Glutamatergic neuron (in vitro differentiated cells): ENCODE results near the gene PLPP3. TPM values are rescaled to one million over a fixed set of nuclear protein-coding genes. Genes with fewer than 3 reads are reported as not detected.

Experiments used
- DNase-seq: peaks from one replicate; pipeline ENCODE4 v3.0.0; 2022
- H3K27ac Mint-ChIP-seq: one replicate; pipeline ENCODE4 v1.8.0; 2020; ENCODE audit warnings: mild to moderate bottlenecking, mixed read lengths, inconsistent platforms; ENCODE audit not compliant: unreplicated experiment
- H3K27me3 Mint-ChIP-seq: one replicate; pipeline ENCODE4 v1.8.0; 2020; ENCODE audit warnings: mild to moderate bottlenecking, moderate library complexity, mixed read lengths, inconsistent platforms; ENCODE audit not compliant: unreplicated experiment
- H3K36me3 Mint-ChIP-seq: one replicate; pipeline ENCODE4 v1.8.0; 2020; ENCODE audit warnings: mild to moderate bottlenecking, mixed read lengths, inconsistent platforms; ENCODE audit not compliant: unreplicated experiment
- H3K4me1 Mint-ChIP-seq: one replicate; pipeline ENCODE4 v1.8.0; 2020; ENCODE audit warnings: mild to moderate bottlenecking, low read depth, mixed read lengths, inconsistent platforms; ENCODE audit not compliant: unreplicated experiment
- H3K4me3 Mint-ChIP-seq: one replicate; pipeline ENCODE4 v1.8.0; 2020; ENCODE audit warnings: mild to moderate bottlenecking, mixed read lengths, inconsistent platforms; ENCODE audit not compliant: unreplicated experiment
- H3K9me3 Mint-ChIP-seq: one replicate; pipeline ENCODE4 v1.8.0; 2020; ENCODE audit warnings: mild to moderate bottlenecking, moderate library complexity, mixed read lengths, inconsistent platforms; ENCODE audit not compliant: unreplicated experiment
- total RNA-seq: library from RNA; stranded (reverse); fragmentation: NEBNext Ultra II Directional; extraction: Animal tissue kit (Norgen Biotek cat#: 25700); gene quantifications from one replicate; pipeline ENCODE4 v1.2.1, GENCODE V29; 2021; ENCODE audit not compliant: unreplicated experiment
- TF ChIP-seq, protein P1 (sequence below): fragments of 200-600 bp; sonication (generic); IDR thresholded peaks from one replicate; pipeline ENCODE4 v1.5.0; 2021; ENCODE audit not compliant: partially characterized antibody, unreplicated experiment

Gene PLPP3
- total RNA-seq, 1 donor from 2014 or later = 11.7 TPM

DNA sequence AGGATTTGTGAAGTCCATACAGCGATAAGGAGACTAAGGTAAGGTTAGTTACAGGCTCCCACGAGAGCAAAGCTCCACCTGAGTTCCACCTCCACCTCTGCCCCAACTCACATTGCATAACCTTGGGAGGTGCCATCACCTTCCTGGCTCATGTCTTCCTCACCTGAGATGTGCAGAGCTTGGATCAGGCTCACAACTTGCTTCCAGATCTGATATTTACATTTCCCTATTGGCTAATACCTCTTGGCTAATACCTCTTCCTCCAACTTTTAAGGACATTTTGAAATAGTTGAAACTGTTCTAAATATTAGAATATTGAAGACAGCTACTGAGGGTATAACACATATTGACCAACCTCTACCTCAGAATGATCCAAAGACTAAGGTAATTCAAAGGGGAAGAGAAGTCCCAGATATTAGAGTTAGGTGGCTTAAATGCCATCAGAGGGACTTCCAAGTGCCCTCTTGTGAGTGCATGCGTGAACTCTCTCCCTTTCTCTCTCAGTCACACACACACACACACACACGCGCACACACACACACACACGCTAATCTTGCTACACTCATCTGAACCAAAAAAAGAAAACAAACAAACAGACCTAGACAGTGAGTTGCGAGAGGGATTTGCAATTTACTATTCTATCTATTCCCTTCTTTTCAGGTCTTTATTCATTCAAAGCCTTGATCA, 134.3 kb downstream of the PLPP3 start:
- Mint-ChIP-seq H3K9me3 (peaks cover 4% of the 10 kb centered on the region), H3K27ac (no peak overlapping the region), H3K36me3 (no peaks in the 10 kb centered on the region), H3K4me3 (no peak overlapping the region), H3K4me1 (peaks cover 24% of the 10 kb centered on the region), H3K27me3 (peaks cover 4% of the 10 kb centered on the region)
- DNase-seq = no peak
- TF ChIP-seq, protein P1, sequence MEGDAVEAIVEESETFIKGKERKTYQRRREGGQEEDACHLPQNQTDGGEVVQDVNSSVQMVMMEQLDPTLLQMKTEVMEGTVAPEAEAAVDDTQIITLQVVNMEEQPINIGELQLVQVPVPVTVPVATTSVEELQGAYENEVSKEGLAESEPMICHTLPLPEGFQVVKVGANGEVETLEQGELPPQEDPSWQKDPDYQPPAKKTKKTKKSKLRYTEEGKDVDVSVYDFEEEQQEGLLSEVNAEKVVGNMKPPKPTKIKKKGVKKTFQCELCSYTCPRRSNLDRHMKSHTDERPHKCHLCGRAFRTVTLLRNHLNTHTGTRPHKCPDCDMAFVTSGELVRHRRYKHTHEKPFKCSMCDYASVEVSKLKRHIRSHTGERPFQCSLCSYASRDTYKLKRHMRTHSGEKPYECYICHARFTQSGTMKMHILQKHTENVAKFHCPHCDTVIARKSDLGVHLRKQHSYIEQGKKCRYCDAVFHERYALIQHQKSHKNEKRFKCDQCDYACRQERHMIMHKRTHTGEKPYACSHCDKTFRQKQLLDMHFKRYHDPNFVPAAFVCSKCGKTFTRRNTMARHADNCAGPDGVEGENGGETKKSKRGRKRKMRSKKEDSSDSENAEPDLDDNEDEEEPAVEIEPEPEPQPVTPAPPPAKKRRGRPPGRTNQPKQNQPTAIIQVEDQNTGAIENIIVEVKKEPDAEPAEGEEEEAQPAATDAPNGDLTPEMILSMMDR = no peak

Other genes with a start within 250 kb of the PLPP3 start
- gene PRKAA2, start 65.8 kb upstream of the PLPP3 start, total RNA-seq = 1.3 TPM
- not detected for gene FYB2, start 239.8 kb upstream of the PLPP3 start, total RNA-seq